ENCODE data around the gene CYP19A1. TPM values are rescaled to one million over a fixed set of nuclear protein-coding genes. Genes with fewer than 3 reads are reported as not detected.

CYP19A1 gene
- total and polyA plus RNA-seq, 10 of the 15 experiments (the other 5 are each of a cell fraction or from before 2014, with no cell fraction given) = 0.08 to 1.8 (median 0.70) TPM

GRCh38 chr15:51380999-51381806 lies 42.8 kb upstream of the CYP19A1 start (continued):
- TF ChIP-seq REST (IDR thresholded peaks at IDR 0.05; ENCODE audit: low read depth, low read length) (no peak), NR2F1 (conservative IDR thresholded peaks at IDR 0.05) (peak; percentile 92), RCOR1 (conservative IDR thresholded peaks at IDR 0.05; ENCODE audit: low read depth, low read length) (no peak), BCLAF1 (IDR thresholded peaks at IDR 0.05) (no peak), TARDBP (IDR thresholded peaks at IDR 0.05; ENCODE audit: borderline replicate concordance) (0 out of 2 replicates have a peak, but pooled peaks have one; percentile 30), EED (IDR thresholded peaks at IDR 0.05; ENCODE audit: low read depth) (no peak), USF2 (IDR thresholded peaks at IDR 0.05; ENCODE audit: borderline replicate concordance, low read depth, low read length) (no peak), POU2F2 (IDR thresholded peaks at IDR 0.05; ENCODE audit: borderline replicate concordance, low read depth, low read length) (0 out of 3 replicates have a peak, but pooled peaks have one; percentile 68), NFYB (IDR thresholded peaks at IDR 0.05; ENCODE audit: insufficient read depth, low read depth, low read length) (no peak), SMC3 (IDR thresholded peaks at IDR 0.05; ENCODE audit: borderline replicate concordance, low read length) (peak; percentile 98), NR2C1 (IDR thresholded peaks at IDR 0.05) (no peak), PBX3 (IDR thresholded peaks at IDR 0.05; ENCODE audit: insufficient replicate concordance, low read depth, low read length) (peak; percentile 84), USF1 (IDR thresholded peaks at IDR 0.05; ENCODE audit: borderline replicate concordance, extremely low read length, insufficient read depth, low read depth, low read length) (no peak), MAX (IDR thresholded peaks at IDR 0.05; ENCODE audit: low read depth, low read length) (no peak), SP1 (IDR thresholded peaks at IDR 0.05; ENCODE audit: low read depth, low read length) (no peak), NFYA (IDR thresholded peaks at IDR 0.05; ENCODE audit: borderline replicate concordance, low read depth, low read length) (no peak), FOXM1 (IDR thresholded peaks at IDR 0.05; ENCODE audit: low read depth, low read length) (0 out of 2 replicates have a peak, but pooled peaks have one; percentile 56), SMARCA5 (IDR thresholded peaks at IDR 0.05) (no peak; the same call in 1 of the 2 replicates)
